Neural cell (in vitro differentiated cells): ENCODE data around the gene BCL2. TPM values are rescaled to one million over a fixed set of nuclear protein-coding genes. Genes with fewer than 3 reads are reported as not detected.
A peak's percentile ranks its signal among the peaks of the same experiment; 100 is the strongest.

Source experiments
- H2AFZ ChIP-seq: fragments of 200-600, 300-800 bp; sonication (generic), shearing (Covaris generic); 2 replicates; pipeline ENCODE4 v1.6.0; 2014; ENCODE audit warnings: low read depth, mild to moderate bottlenecking, antibody characterized with exemption, low read length, moderate library complexity
- H3F3A ChIP-seq: fragments of 200-600 bp; shearing (Covaris generic); 2 replicates; pipeline ENCODE4 v1.6.1; 2016; ENCODE audit warnings: mild to moderate bottlenecking, moderate library complexity, mixed read lengths, antibody characterized with exemption, low read length; ENCODE audit not compliant: insufficient read depth, poor library complexity, severe bottlenecking
- H3K27ac ChIP-seq: fragments of 200-600, 300-800 bp; sonication (generic), shearing (Covaris generic); 2 replicates; pipeline ENCODE4 v1.5.1; 2014; ENCODE audit warnings: mild to moderate bottlenecking, low read length, moderate library complexity
- H3K27me3 ChIP-seq: fragments of 300-800, 200-600 bp; sonication (generic), shearing (Covaris generic); 2 replicates; pipeline ENCODE4 v1.6.0; 2014; ENCODE audit warnings: mild to moderate bottlenecking, low read depth, low read length, moderate library complexity; ENCODE audit not compliant: insufficient read depth
- H3K36me3 ChIP-seq: fragments of 300-800, 200-600 bp; sonication (generic), shearing (Covaris generic); 2 replicates; pipeline ENCODE4 v1.5.1; 2014; ENCODE audit warnings: mild to moderate bottlenecking, antibody characterized with exemption, low read length, moderate library complexity; ENCODE audit not compliant: insufficient read depth
- H3K4me2 ChIP-seq: fragments of 300-800, 200-600 bp; sonication (generic), shearing (Covaris generic); 2 replicates; pipeline ENCODE4 v1.6.0; 2014; ENCODE audit warnings: mild to moderate bottlenecking, low read length
- H3K4me3 ChIP-seq: fragments of 300-800, 200-600 bp; sonication (generic), shearing (Covaris generic); 2 replicates; pipeline ENCODE4 v1.5.1; 2014; ENCODE audit warnings: mild to moderate bottlenecking, low read length, moderate library complexity
- H3K79me2 ChIP-seq: fragments of 200-600 bp; shearing (Covaris generic); replicated peaks from 2 replicates; pipeline ENCODE4 v1.6.0; 2014; ENCODE audit warnings: mild to moderate bottlenecking, low read length, moderate library complexity; ENCODE audit not compliant: insufficient read depth
- H3K9ac ChIP-seq: fragments of 300-800, 200-600 bp; sonication (generic), shearing (Covaris generic); 2 replicates; pipeline ENCODE4 v1.6.1; 2016; ENCODE audit warnings: mild to moderate bottlenecking, low read length, mixed read lengths
- H3K9me2 ChIP-seq: fragments of 200-600 bp; shearing (Covaris generic); 2 replicates; pipeline ENCODE4 v1.6.1; 2016; ENCODE audit warnings: mild to moderate bottlenecking, low read length, mixed read lengths; ENCODE audit not compliant: insufficient read depth
- H3K9me3 ChIP-seq: fragments of 200-600, 300-800 bp; sonication (generic), shearing (Covaris generic); 2 replicates; pipeline ENCODE4 v1.6.1; 2016; ENCODE audit warnings: mild to moderate bottlenecking, mixed run types, low read length, moderate library complexity, mixed read lengths
- H4K20me1 ChIP-seq: fragments of 200-600 bp; shearing (Covaris generic); 2 replicates; pipeline ENCODE4 v1.6.1; 2016; ENCODE audit warnings: mild to moderate bottlenecking, mixed run types; ENCODE audit not compliant: insufficient read depth
- EP300 ChIP-seq: fragments of 450-650 bp; conservative IDR thresholded peaks from 2 replicates; pipeline ENCODE4 v1.6.1; 2014; ENCODE audit warnings: antibody characterized with exemption, mild to moderate bottlenecking, moderate library complexity; ENCODE audit not compliant: poor library complexity, severe bottlenecking
- EZH2 ChIP-seq: fragments of 200-600, 300-800 bp; shearing (Covaris generic), sonication (generic); IDR thresholded peaks from 2 replicates; pipeline ENCODE4 v1.6.1; 2014; ENCODE audit warnings: antibody characterized with exemption, low read length, borderline replicate concordance, mild to moderate bottlenecking; ENCODE audit not compliant: insufficient read depth, poor library complexity, severe bottlenecking
- MXI1 ChIP-seq: fragments of 450-650 bp; conservative IDR thresholded peaks from 2 replicates; pipeline ENCODE4 v1.6.1; 2014; ENCODE audit warnings: antibody characterized with exemption, mild to moderate bottlenecking; ENCODE audit not compliant: poor library complexity, severe bottlenecking
- POLR2AphosphoS5 ChIP-seq: IDR thresholded peaks from 2 replicates; pipeline ENCODE4 v1.6.1; 2012
- RAD21 ChIP-seq: fragments of 450-650 bp; conservative IDR thresholded peaks from 2 replicates; pipeline ENCODE4 v1.6.1; 2014; ENCODE audit warnings: antibody characterized with exemption, mild to moderate bottlenecking, moderate library complexity
- REST ChIP-seq: IDR thresholded peaks from 2 replicates; pipeline ENCODE4 v1.6.1; 2012; ENCODE audit warnings: borderline replicate concordance
- SMC3 ChIP-seq: fragments of 450-650 bp; conservative IDR thresholded peaks from 2 replicates; pipeline ENCODE4 v1.6.1; 2014; ENCODE audit warnings: antibody characterized with exemption, mild to moderate bottlenecking, moderate library complexity; ENCODE audit not compliant: poor library complexity
- TAF1 ChIP-seq: IDR thresholded peaks from 2 replicates; pipeline ENCODE4 v1.6.1; 2012; ENCODE audit warnings: low read depth
- polyA plus RNA-seq: library from polyadenylated mRNA; depleted of rRNA; stranded (reverse); fragments of >200 nt; gene quantifications from 2 replicates; pipeline ENCODE4 v1.2.3, GENCODE V29; 2014
- TF ChIP-seq, protein P1 (sequence below): fragments of 450-650 bp; IDR thresholded peaks from 2 replicates; pipeline ENCODE4 v1.5.1; 2014; ENCODE audit warnings: antibody characterized with exemption, mild to moderate bottlenecking, moderate library complexity; ENCODE audit not compliant: poor library complexity, severe bottlenecking

The BCL2 gene
- polyA plus RNA-seq, 1 donor from 2014 or later = 3.4 TPM

DNA sequence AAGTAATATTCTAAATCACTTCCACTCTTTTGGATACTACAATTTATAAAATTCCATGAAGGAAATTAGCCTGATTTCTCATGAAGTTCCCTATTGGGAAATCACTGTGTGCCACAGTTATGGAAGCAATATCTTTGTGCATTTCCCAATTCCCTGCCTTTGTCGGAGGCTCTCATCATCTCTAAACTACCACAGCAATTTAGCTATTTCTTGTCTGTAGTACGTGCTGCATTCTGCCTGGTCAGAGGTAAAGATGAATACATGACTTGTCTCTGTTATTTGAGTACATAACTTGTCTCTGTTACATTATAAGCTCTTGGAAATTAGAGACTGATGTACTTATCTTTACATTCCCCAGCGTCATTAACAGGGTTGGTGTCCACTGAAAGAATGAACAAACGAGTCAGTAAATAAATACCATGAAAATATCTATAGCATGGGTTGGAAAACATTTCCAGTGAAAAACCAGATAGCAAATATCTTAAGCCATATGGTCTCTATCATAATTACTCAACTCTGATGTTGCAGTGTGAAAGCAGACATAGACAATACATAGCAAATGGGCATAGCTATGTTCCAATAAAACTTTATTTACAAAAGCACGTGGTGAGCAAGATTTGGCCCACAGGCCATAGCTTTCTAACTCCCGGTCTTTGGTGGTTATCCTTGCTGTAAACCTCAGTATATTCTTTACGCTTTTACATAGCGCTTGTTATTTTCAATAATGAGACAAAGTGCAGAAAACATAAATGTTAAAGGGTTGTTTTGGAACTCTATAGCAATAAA is 78.8 kb downstream of the BCL2 start:
- no peak for TF ChIP-seq SMC3
- peak; percentile 47 for TF ChIP-seq REST
- Histone ChIP-seq H3F3A (no peaks in the 10 kb centered on the region), H3K9ac (no peak overlapping the region), H4K20me1 (no peaks in the 10 kb centered on the region), H3K79me2 (no peaks in the 10 kb centered on the region), H2AFZ (no peak overlapping the region), H3K9me2 (no peaks in the 10 kb centered on the region), H3K4me2 (no peak overlapping the region), H3K4me3 (no peak overlapping the region), H3K9me3 (no peaks in the 10 kb centered on the region), H3K36me3 (no peaks in the 10 kb centered on the region), H3K27ac (no peak overlapping the region), H3K27me3 (no peaks in the 10 kb centered on the region)

GRCh38 chr18:63238693-63239075 is 80.9 kb downstream of the BCL2 start:
- no peaks in the 10 kb centered on the region for H3K79me2 ChIP-seq
- H3K36me3 ChIP-seq = no peaks in the 10 kb centered on the region
- no peaks in the 10 kb centered on the region for H3K9me2 ChIP-seq
- TF ChIP-seq SMC3 (no peak), POLR2AphosphoS5 (no peak), REST (no peak), TAF1 (no peak), EZH2 (no peak), EP300 (no peak), RAD21 (no peak), MXI1 (no peak)
- TF ChIP-seq, protein P1, sequence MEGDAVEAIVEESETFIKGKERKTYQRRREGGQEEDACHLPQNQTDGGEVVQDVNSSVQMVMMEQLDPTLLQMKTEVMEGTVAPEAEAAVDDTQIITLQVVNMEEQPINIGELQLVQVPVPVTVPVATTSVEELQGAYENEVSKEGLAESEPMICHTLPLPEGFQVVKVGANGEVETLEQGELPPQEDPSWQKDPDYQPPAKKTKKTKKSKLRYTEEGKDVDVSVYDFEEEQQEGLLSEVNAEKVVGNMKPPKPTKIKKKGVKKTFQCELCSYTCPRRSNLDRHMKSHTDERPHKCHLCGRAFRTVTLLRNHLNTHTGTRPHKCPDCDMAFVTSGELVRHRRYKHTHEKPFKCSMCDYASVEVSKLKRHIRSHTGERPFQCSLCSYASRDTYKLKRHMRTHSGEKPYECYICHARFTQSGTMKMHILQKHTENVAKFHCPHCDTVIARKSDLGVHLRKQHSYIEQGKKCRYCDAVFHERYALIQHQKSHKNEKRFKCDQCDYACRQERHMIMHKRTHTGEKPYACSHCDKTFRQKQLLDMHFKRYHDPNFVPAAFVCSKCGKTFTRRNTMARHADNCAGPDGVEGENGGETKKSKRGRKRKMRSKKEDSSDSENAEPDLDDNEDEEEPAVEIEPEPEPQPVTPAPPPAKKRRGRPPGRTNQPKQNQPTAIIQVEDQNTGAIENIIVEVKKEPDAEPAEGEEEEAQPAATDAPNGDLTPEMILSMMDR = no peak
- no peaks in the 10 kb centered on the region for H4K20me1 ChIP-seq
- H2AFZ ChIP-seq = no peak overlapping the region
- H3K9ac ChIP-seq = no peak overlapping the region
- no peak overlapping the region for H3K4me2 ChIP-seq
- H3K4me3 ChIP-seq = no peak overlapping the region
- no peak overlapping the region for H3K27ac ChIP-seq
- no peaks in the 10 kb centered on the region for H3F3A ChIP-seq
- H3K9me3 ChIP-seq = no peaks in the 10 kb centered on the region
- no peaks in the 10 kb centered on the region for H3K27me3 ChIP-seq
